GM06990 (cell line): ENCODE results near the gene CARD11.

Source experiments
- DNase-seq: peaks from one replicate; pipeline ENCODE4 v3.0.0-alpha.2; 2011; ENCODE audit not compliant: insufficient read length; ENCODE audit errors: extremely low read depth
- H3K27me3 ChIP-seq: replicated peaks from 2 replicates; pipeline ENCODE4 v1.6.0; 2011; ENCODE audit warnings: low read length; ENCODE audit not compliant: control insufficient read depth, insufficient read depth
- H3K36me3 ChIP-seq: 2 replicates; pipeline ENCODE4 v1.5.1; 2011; ENCODE audit warnings: low read length; ENCODE audit not compliant: control insufficient read depth, insufficient read depth
- H3K4me3 ChIP-seq: replicated peaks from 2 replicates; pipeline ENCODE4 v1.5.1; 2011; ENCODE audit warnings: low read depth, mild to moderate bottlenecking, control low read depth, low read length
- CTCF ChIP-seq: IDR thresholded peaks from 2 replicates; pipeline ENCODE4 v1.5.1; 2011; ENCODE audit warnings: low read length, control low read depth, mild to moderate bottlenecking, inconsistent platforms; ENCODE audit not compliant: insufficient read depth, poor library complexity, severe bottlenecking

The CARD11 gene

GRCh38 chr7:2990949-2991470 is 52.7 kb downstream of the CARD11 start:
- Histone ChIP-seq H3K4me3 (no peak overlapping the region), H3K27me3 (no peaks in the 10 kb centered on the region), H3K36me3 (peaks cover 1% of the 10 kb centered on the region)
- DNase-seq: no peak
- TF ChIP-seq CTCF: no peak

GRCh38 chr7:2986561-2986960 is 57.1 kb downstream of the CARD11 start:
- DNase-seq: no peak
- Histone ChIP-seq H3K36me3 (peaks cover 2% of the 10 kb centered on the region), H3K27me3 (no peaks in the 10 kb centered on the region), H3K4me3 (no peak overlapping the region)
- no peak for TF ChIP-seq CTCF

GRCh38 chr7:2985866-2986265 is 57.8 kb downstream of the CARD11 start:
- no peak for TF ChIP-seq CTCF
- H3K27me3 ChIP-seq: no peaks in the 10 kb centered on the region
- DNase-seq: no peak
- no peak overlapping the region for H3K4me3 ChIP-seq
- H3K36me3 ChIP-seq: peaks cover 2% of the 10 kb centered on the region

- Histone ChIP-seq H3K36me3 (peaks cover 2% of the 10 kb centered on the region), H3K27me3 (no peaks in the 10 kb centered on the region), H3K4me3 (no peak overlapping the region)
- no peak for TF ChIP-seq CTCF
- no peak for DNase-seq
Measured at GRCh38 chr7:2984091-2984490, 59.6 kb downstream of the CARD11 start.

GRCh38 chr7:2983586-2983985 is 60.1 kb downstream of the CARD11 start:
- no peak overlapping the region for H3K4me3 ChIP-seq
- DNase-seq: no peak
- peaks cover 2% of the 10 kb centered on the region for H3K36me3 ChIP-seq
- no peak for TF ChIP-seq CTCF
- H3K27me3 ChIP-seq: no peaks in the 10 kb centered on the region

- no peaks in the 10 kb centered on the region for H3K27me3 ChIP-seq
- no peak for TF ChIP-seq CTCF
- no peak for DNase-seq
- H3K4me3 ChIP-seq: no peak overlapping the region
- peaks cover 2% of the 10 kb centered on the region for H3K36me3 ChIP-seq
Measured at GRCh38 chr7:2982831-2983230, 60.8 kb downstream of the CARD11 start.
